Heart right ventricle (tissue), 16 donors: ENCODE results near the gene TRMT112. TPM values are rescaled to one million over a fixed set of nuclear protein-coding genes. Genes with fewer than 3 reads are reported as not detected.
A peak's percentile ranks its signal among the peaks of the same experiment; 100 is the strongest.

Experiments used
- ATAC-seq, 8 donors: fragments of 200-7000 bp; cut with Tn5 transposase; one replicate each; pipeline ENCODE4 v1.9.1; 2020; ENCODE audit warnings: mild to moderate bottlenecking in 8 of 8, moderate library complexity in 8 of 8, moderate number of reproducible peaks in 1 of 8
- DNase-seq, 2 donors: peaks; one replicate each; pipeline ENCODE4 v3.0.0-alpha.2; 2020
- H3K27ac ChIP-seq, 10 donors: fragments of 200-600 bp; sonication (generic) in 2 of 10; one replicate each; pipeline versions ENCODE4 v1.5.0 to v1.8.0; 2020 to 2022; ENCODE audit warnings: mild to moderate bottlenecking in 3 of 10
- H3K27me3 ChIP-seq, 7 donors: fragments of 200-600 bp; one replicate each; pipeline ENCODE4 v1.8.0; 2021 to 2022; ENCODE audit warnings: mild to moderate bottlenecking in 2 of 7
- H3K36me3 ChIP-seq, 9 donors: fragments of 200-600 bp; sonication (generic) in 1 of 9; one replicate each; pipeline versions ENCODE4 v1.5.0 to v1.8.0; 2020 to 2022; ENCODE audit warnings: mild to moderate bottlenecking in 2 of 9
- H3K4me1 ChIP-seq, 9 donors: fragments of 200-600 bp; sonication (generic) in 1 of 9; one replicate each; pipeline versions ENCODE4 v1.5.0 to v1.8.0; 2020 to 2022; ENCODE audit warnings: mild to moderate bottlenecking in 4 of 9
- H3K4me3 ChIP-seq, 10 donors: fragments of 200-600 bp; sonication (generic) in 2 of 10; one replicate each; pipeline versions ENCODE4 v1.5.0 to v1.8.0; 2020 to 2022; ENCODE audit warnings: mild to moderate bottlenecking in 7 of 10, moderate library complexity in 2 of 10
- H3K9me3 ChIP-seq, 11 donors: fragments of 200-600 bp in 10 of 11; sonication (generic) in 2 of 11; one replicate each; pipeline versions ENCODE4 v1.5.0 to v1.8.0; 2013 to 2022; ENCODE audit warnings: mild to moderate bottlenecking in 2 of 11, control low read depth in 1 of 11, moderate library complexity in 1 of 11
- CTCF ChIP-seq, 9 donors: fragments of 200-600 bp; sonication (generic) in 2 of 9; IDR thresholded peaks; one replicate each; pipeline versions ENCODE4 v1.5.0 to v1.8.0; 2021 to 2022; ENCODE audit warnings: antibody characterized with exemption in 9 of 9, mild to moderate bottlenecking in 5 of 9, moderate library complexity in 1 of 9
- WGBS, 2 donors: extraction: QIAGEN DNeasy Blood & Tissue Kit; methylation state at CpG; one replicate each; pipeline ENCODE4 v1.1.7; 2013; ENCODE audit warnings: inconsistent platforms in 1 of 2; 5-methylcytosine and 5-hydroxymethylcytosine counted together
- intact Hi-C, 10 donors: fragments of 100-400 bp; cut with DNase I; formaldehyde crosslinking; loops; one replicate each; pipeline versions ENCODE4 v1.11.1 to v1.14.2; 2022
- polyA plus RNA-seq, 2 donors: library from polyadenylated mRNA; stranded (reverse); fragments of 200-250 nt; gene quantifications; one replicate each; pipeline ENCODE4 v1.2.3, GENCODE V29; 2013
- total RNA-seq, 10 donors: library from RNA; stranded (reverse); fragmentation: NEBNext Ultra II Directional in 3 of 10; extraction: Animal tissue kit (Norgen Biotek cat#: 25700) in 3 of 10; gene quantifications; one replicate each; pipeline versions ENCODE4 v1.2.1 to v1.2.4, GENCODE V29; 2021 to 2023
- donor health status: Arrhythmogenic right ventricular cardiomyopathy.
- donor health status: ischemic (EF 13 %, LVEDD 7.1; RV severe dilation, severe dysfunction).
- donor health status: healthy with polysubstance abuse.
- donor health status: DM: no; HTN: yes; CAD: no.
- donor health status: DM: no; HTN: no; CAD: no.
- donor health status: ischemic (EF 25% LVEDD 6.9; RV normal size, moderate dysfunction).
- donor health status: ischemic (EF 25% LVEDD 5.7; RV mildly dilated, moderate dysfunction).
- donor health status: healthy.
- donor health status: DM: yes; HTN: yes; CAD: no.
- donor health status: Ischemic cardiomyopathy.
- donor health status: ischemic (EF 35%, LVEDD 5.7; RV mildly dilated, moderate dysfunction).
- donor health status: nonischemic (EF 11% LVEDD 7.7; RV severe dilation, severe dysfunction).
- donor health status: DM: yes; HTN: yes; CAD: no.
- donor health status: PGD.
- donor health status: ischemic (EF 29% LVEDD 5.4; RV normal size, mild dysfunction).
- donor health status: nonischemic (EF 23%, LVEDD 6.1; RV moderate dilation, normal function).

The TRMT112 gene
- total and polyA plus RNA-seq, 12 donors, result 68.7 to 208 (median 92.2) TPM

GRCh38 chr11:64275031-64275800, 42.1 kb downstream of the TRMT112 start:
- ATAC-seq (no peak), DNase-seq (no peak)
- 93 to 94% methylated on average over 15 of the region's 15 CpGs for WGBS, 2 donors
- peaks cover 0 to 28% (median 15%) of the 10 kb centered on the region in 9 donors for H3K4me1 ChIP-seq
- TF ChIP-seq CTCF (IDR thresholded peaks at IDR 0.05), result no peak
- intact Hi-C loops, result no loop called here
- H3K9me3 ChIP-seq, result no peaks in the 10 kb centered on the region
- H3K27ac ChIP-seq, result no peak overlapping the region
- H3K4me3 ChIP-seq, result no peak overlapping the region
- H3K36me3 ChIP-seq, result peaks cover 0 to 47% (median 4%) of the 10 kb centered on the region in 9 donors
- H3K27me3 ChIP-seq, result no peaks in the 10 kb centered on the region

DNA sequence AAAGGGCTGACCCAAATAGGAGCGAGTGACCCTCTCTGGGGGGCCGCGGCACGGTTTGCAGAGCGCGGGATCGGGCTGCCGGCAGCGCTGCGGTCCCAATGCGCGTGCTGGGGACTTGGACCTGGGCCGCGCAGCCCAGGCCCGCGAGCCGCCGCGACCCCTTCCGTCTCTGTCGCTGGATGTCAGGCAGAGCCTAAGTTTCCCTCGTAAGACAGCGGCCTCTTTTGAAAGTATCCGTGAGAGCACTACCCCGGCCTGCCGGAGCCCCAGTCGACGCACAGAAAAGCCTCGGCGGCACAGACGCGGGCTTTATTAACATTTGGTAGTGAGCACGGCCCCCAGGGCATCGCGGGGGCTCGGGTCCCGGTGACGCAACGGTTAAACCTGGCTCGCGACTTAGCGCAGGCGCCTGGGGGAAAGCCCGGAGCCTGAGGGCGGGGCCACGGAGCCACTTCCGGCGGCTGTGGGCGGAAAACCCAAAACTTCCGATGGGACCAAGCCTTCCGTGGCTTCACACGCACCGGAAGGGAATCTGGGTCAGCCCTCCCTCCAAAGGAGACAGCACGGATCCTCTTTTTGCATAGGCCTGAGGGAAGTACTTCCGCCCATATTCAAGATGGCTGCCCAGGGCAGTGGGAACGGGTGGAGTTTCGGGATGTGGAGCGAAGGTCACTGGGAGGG, 47.7 kb downstream of the TRMT112 start:
- Histone ChIP-seq H3K36me3 (peaks cover 0 to 27% (median 9%) of the 10 kb centered on the region in 9 donors), H3K4me1 (peaks cover 18 to 55% (median 36%) of the 10 kb centered on the region in 9 donors), H3K27me3 (no peaks in the 10 kb centered on the region), H3K27ac (peak overlapping the region; percentile 89 to 100 (median 98)), H3K4me3 (peak overlapping the region; percentile 70 to 90 (median 79)), H3K9me3 (no peaks in the 10 kb centered on the region)
- peak in 5 of 9 donors; percentile 2 to 56 (median 39) for TF ChIP-seq CTCF (IDR thresholded peaks at IDR 0.05)
- ATAC-seq (peak; percentile 86 to 92 (median 90)), DNase-seq (peak; percentile 97 to 99)
- intact Hi-C loops, result loop anchor here in 5 of 10 donors (1.0 to 2.0 kb wide), 7 partner anchors 15 to 35 kb away; partner anchors contain the start of genes GPR137 (in 5 of the 5), BAD (in 4 of the 5), FKBP2 (in 3 of the 5) and PLCB3 (in 2 of the 5)
- 0 to 1% methylated on average over 53 to 58 of the region's 58 CpGs for WGBS, 2 donors

- H3K27ac ChIP-seq, result peak overlapping the region; percentile 58 to 100 (median 98)
- DNase-seq (peak; percentile 69 to 73), ATAC-seq (peak in 5 of 8 donors; percentile 3 to 24 (median 6))
- H3K4me1 ChIP-seq, result peaks cover 18 to 55% (median 36%) of the 10 kb centered on the region in 9 donors
- intact Hi-C loops, result loop anchor here in 2 of 10 donors (1.0 to 2.0 kb wide), 3 partner anchors 18 to 65 kb away; partner anchors contain the start of gene PLCB3 (in 2 of the 2)
- no peaks in the 10 kb centered on the region for H3K27me3 ChIP-seq
- 1% methylated on average over 34 of the region's 34 CpGs for WGBS, 2 donors
- H3K9me3 ChIP-seq, result no peaks in the 10 kb centered on the region
- TF ChIP-seq CTCF (IDR thresholded peaks at IDR 0.05), result peak in 1 of 9 donors; percentile 4
- H3K4me3 ChIP-seq, result peak overlapping the region; percentile 63 to 90 (median 74)
- H3K36me3 ChIP-seq, result peaks cover 0 to 34% (median 9%) of the 10 kb centered on the region in 9 donors
These were observed 48.3 kb downstream of the TRMT112 start for GRCh38 chr11:64268893-64269539.
